ENCODE data around the gene RUFY2.

DNA sequence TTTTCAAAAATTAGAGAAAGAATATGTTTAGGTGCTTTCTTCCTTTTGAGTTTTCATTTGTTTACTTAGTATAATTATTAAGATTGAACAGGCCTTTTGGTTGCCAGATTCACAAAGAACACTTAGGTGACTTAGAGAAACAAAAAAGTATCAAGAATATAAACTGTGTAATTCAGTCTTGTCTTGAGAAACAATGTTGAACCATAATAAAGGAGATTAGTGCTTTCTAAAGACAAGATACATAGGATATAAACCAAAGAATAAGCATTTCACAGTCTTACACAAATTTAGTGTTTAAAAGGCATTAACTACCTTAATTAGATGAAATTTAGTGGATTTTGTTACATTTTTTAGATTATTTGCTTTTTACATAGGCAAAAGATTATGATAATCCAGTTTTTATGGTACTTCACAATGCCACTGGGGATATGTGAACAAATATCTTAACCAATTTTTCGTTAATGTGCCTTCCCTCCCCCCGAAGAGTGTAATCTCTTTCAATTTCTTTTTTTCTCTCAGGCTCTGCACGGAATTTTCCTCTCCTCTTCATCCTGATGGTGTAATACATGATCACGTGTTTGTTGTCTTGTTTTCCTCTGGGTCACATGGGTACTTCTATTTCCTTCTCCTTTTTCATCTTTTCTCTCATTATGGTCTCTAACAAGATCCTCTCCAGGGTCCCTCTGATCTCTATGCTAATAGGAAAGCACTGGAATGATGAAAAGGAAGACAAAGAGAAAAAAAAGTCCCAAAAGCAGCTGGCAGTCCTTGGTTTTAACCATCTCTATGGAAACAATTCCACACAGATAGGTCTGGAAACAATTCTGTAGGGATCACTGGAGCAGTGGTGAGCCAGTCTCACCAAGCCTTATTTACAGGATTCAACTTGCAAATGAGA lies 78.9 kb downstream of the RUFY2 start:
- no peak for TF ChIP-seq CTCF (conservative IDR thresholded peaks at IDR 0.05)
- no peak for TF ChIP-seq EZH2 (IDR thresholded peaks at IDR 0.05; ENCODE audit: low read depth)

Data from PC-9 (cell line).